Activated naive CD8-positive, alpha-beta T cell treated with anti-CD3 and anti-CD28 coated beads for 36 hours (primary cell): Measurements from ENCODE around the gene LEAP2. TPM values are rescaled to one million over a fixed set of nuclear protein-coding genes. Genes with fewer than 3 reads are reported as not detected.
"Not testable (repeated sequence)": the region's sequence is repeated elsewhere in the genome, so short reads cannot be mapped to it uniquely, and the experiment has no call there.

Experiments used
- DNase-seq: peaks from one replicate; pipeline ENCODE4 v3.0.0; 2021
- H3K27ac Mint-ChIP-seq: one replicate; pipeline ENCODE4 v1.8.0; 2022; ENCODE audit warnings: mild to moderate bottlenecking, moderate library complexity, mixed read lengths
- H3K27me3 Mint-ChIP-seq: one replicate; pipeline ENCODE4 v1.8.0; 2022; ENCODE audit warnings: mild to moderate bottlenecking, mixed read lengths
- H3K36me3 Mint-ChIP-seq: one replicate; pipeline ENCODE4 v1.8.0; 2021; ENCODE audit warnings: mild to moderate bottlenecking, mixed read lengths
- H3K4me1 Mint-ChIP-seq: one replicate; pipeline ENCODE4 v1.8.0; 2021; ENCODE audit warnings: mixed read lengths
- H3K4me3 Mint-ChIP-seq: one replicate; pipeline ENCODE4 v1.8.0; 2022; ENCODE audit warnings: mild to moderate bottlenecking, moderate library complexity, mixed read lengths
- H3K9me3 Mint-ChIP-seq: one replicate; pipeline ENCODE4 v1.8.0; 2022; ENCODE audit warnings: mixed read lengths
- total RNA-seq, 2 experiments: library from RNA; stranded (reverse); gene quantifications; one replicate each; pipeline ENCODE4 v1.2.3, GENCODE V29; 2021

Gene LEAP2
- total RNA-seq, 2 experiments from 2014 or later: 1.8 TPM

DNA sequence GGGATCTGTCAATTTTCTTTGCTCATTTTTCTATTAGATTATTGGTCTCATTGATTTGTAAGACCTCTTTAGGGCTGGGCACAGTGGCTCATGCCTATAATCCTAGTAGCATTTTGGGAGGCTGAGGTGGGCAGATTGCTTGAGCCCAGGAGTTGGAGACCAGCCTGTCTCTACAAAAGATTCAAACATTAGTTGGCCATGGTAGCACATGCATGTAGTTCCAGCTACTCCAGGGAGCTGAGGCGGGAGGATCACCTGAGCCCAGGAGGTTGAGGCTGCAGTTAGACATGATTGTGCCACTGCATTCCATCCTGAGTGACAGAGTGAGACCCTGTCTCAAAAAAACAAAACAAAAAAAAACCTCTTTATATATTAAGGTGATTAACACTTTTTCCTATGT lies 36.6 kb upstream of the LEAP2 start:
- H3K9me3 Mint-ChIP-seq: no peaks in the 10 kb centered on the region
- H3K36me3 Mint-ChIP-seq: no peaks in the 10 kb centered on the region
- no peak overlapping the region for H3K4me3 Mint-ChIP-seq
- no peak overlapping the region for H3K27ac Mint-ChIP-seq
- DNase-seq: no peak
- peaks cover 5% of the 10 kb centered on the region for H3K27me3 Mint-ChIP-seq
- no peaks in the 10 kb centered on the region for H3K4me1 Mint-ChIP-seq

DNA sequence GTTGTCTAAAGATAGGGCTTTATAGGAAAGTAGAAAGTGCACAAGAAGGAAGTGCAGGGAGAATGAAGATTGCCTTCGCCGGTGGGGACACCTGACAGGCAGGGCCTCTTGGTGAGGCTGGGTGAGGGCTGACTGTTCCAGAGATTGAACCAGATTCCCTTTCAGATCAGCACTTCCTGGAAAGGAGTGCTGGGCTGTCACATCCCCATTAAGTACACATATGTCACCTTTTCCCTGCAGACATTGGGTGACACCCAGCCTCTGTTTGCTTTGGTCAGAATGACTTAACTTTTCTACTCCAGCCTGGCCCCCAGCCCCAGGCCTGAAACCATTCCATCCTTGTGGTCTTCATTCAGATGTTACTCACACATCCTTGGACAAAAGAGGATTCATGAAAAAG lies 35.6 kb upstream of the LEAP2 start:
- Mint-ChIP-seq H3K27me3 (peaks cover under 1% of the 10 kb centered on the region), H3K36me3 (no peaks in the 10 kb centered on the region), H3K4me3 (no peak overlapping the region), H3K4me1 (no peaks in the 10 kb centered on the region), H3K27ac (no peak overlapping the region), H3K9me3 (no peaks in the 10 kb centered on the region)
- DNase-seq: no peak

DNA sequence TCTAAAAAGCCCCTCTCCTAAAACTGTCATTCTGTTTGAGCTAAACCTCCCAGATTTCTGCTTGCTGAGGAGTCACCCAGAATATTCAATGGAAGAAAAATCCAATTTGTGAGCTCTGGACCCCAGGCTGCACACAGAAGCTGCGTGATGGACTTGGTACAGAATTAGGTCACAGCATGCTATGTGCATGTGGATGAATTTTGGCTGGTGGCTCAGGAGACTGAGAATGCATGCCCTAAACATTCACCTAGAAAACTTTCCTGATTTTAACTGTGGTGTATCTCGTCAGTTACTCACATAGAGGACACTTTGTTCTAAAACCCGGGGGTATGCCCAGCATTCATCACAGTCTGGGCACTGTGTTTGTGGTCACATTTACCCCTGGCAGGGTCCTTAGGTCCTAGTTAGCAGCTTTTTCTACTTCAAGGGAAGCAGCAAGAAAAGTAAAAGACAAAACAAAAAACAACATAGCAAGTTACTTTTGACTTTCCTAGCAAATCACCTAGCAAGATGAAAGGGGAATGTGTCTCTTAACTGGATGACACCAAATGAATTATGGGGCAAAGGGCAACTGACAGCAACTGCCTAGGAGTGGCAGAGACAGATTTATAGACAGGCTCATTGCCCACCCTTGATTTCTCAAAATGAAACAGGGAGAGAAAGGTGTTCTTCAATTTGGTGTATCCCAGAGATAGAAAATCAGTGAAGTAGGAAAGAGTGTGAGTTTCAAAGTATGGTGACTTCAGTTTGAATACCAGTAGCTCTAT lies 34.8 kb upstream of the LEAP2 start:
- Mint-ChIP-seq H3K27ac (no peak overlapping the region), H3K4me3 (no peak overlapping the region), H3K36me3 (no peaks in the 10 kb centered on the region), H3K4me1 (no peaks in the 10 kb centered on the region), H3K27me3 (no peaks in the 10 kb centered on the region), H3K9me3 (no peaks in the 10 kb centered on the region)
- DNase-seq: no peak

DNA sequence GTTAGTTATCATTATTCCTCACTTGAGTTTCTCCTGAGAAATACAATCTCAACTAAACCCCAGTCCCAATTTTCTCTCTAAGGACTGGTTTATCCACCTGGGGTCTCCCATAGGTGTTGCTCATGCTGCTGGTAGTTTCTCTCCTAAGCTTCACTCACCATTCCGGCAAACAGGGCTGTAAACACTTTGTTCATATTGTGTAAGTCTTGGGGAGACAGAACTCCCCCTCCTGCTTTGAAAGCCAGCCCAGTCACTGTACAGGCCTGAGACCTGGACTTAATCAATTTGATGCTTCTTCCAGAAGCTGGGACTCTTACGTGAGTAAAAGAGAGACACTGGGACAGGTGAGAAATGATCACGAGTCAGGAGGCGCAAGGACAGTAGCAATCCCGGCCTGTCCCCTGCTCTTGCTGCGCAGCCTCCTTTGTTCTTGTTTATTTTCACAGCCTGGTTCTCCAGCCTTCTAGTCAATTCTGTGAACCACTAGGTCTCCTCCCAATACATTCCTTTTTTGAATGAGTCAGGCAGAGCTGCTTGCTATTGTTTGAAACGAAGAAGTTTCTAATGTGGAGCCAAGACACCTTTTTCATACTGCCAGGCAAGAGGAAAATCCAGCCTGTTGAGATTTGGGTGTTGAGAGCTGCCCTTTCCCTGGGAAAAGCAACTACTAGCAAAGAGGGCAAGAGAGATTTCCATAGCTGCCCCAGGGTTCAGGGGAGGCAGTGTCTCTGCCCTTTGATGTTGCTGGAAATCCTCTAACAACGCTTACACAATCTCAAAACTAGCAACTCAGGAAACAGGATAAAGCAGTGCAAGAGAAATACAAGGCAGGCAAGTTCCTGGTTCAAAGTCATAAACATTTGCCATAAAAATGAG lies 33.8 kb upstream of the LEAP2 start:
- Mint-ChIP-seq H3K27ac (no peak overlapping the region), H3K4me1 (no peaks in the 10 kb centered on the region), H3K9me3 (no peaks in the 10 kb centered on the region), H3K27me3 (no peaks in the 10 kb centered on the region), H3K4me3 (no peak overlapping the region), H3K36me3 (no peaks in the 10 kb centered on the region)
- DNase-seq: no peak

DNA sequence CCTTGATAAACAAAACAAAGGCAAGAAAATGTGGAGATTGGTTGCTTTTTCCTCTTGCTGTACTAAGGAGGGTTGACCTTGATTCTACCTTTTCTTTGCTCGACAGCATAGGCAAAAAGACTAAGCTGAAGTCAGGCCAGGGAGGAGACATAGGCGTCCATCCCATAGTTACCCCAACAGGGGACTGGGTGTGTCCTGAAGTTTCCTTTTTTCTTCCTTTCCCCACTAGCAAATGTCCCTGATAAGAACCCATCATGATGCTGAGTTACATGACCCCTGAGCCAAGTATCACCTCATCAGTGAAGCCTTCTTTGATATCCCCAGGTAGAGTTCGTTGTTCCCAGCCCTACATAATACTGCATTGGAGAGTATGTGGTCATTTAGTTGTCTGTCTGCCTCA lies 33.2 kb upstream of the LEAP2 start:
- Mint-ChIP-seq H3K4me1 (no peaks in the 10 kb centered on the region), H3K36me3 (no peaks in the 10 kb centered on the region), H3K9me3 (no peaks in the 10 kb centered on the region), H3K4me3 (no peak overlapping the region), H3K27me3 (no peaks in the 10 kb centered on the region), H3K27ac (no peak overlapping the region)
- DNase-seq: no peak

DNA sequence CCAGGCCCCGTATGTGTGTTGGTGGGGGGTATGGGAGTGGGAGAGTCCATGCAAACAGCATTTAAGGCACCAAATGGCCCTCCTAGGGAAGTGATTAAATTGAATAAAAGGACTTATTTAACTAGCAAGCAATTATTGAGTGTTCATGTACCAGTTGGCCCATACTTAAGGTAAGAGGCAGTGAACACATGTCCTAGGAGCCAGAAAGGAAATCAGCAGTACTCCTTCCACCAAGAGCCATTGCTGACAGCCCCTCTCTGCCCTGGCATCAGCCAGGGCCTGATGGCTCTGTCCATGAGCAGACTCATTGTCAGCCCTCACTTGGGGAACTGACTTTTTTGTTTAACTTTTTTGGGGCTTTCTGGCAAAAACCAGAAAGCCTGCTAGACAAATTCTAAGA lies 32.6 kb upstream of the LEAP2 start:
- Mint-ChIP-seq H3K36me3 (no peaks in the 10 kb centered on the region), H3K9me3 (no peaks in the 10 kb centered on the region), H3K4me1 (no peaks in the 10 kb centered on the region), H3K27ac (no peak overlapping the region), H3K4me3 (no peak overlapping the region), H3K27me3 (no peaks in the 10 kb centered on the region)
- DNase-seq: no peak

DNA sequence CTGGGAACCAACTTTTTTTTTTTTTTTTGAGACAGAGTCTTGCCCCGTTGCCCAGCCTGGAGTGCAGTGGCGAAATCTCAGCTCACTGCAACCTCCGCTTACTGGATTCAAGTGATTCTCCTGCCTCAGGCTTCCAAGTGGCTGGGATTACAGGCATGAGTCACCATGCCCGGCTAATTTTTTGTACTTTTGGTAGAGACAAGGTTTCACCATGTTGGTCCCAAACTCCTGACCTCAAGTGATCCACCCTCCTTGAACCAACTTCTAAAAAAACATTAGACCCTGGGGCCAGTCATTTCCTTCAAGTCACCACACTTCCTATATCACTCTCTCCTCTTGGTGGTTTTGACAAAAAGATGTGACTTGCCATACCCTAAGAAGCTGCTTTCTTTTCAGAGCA lies 32.2 kb upstream of the LEAP2 start:
- DNase-seq: no peak
- Mint-ChIP-seq H3K36me3 (no peaks in the 10 kb centered on the region), H3K27ac (no peak overlapping the region), H3K27me3 (no peaks in the 10 kb centered on the region), H3K4me3 (no peak overlapping the region), H3K9me3 (no peaks in the 10 kb centered on the region), H3K4me1 (no peaks in the 10 kb centered on the region)

DNA sequence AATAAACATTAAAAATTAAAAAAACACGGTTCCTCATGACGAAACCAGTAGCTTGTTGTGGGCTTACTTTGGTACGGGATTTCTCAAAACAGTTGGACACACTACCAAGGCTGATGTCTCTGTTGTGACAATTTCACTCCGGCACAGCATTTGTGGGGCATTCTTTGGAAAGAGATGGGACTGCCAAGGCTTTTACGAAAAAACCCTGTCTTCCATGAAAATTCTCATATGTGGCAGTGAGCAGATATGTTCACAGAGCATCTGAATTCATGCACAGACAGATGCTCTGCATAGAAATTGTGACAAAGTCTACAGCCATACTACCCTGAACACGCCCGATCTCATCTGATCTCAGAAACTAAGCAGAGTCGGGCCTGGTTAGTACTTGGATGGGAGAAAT lies 25.2 kb upstream of the LEAP2 start:
- Mint-ChIP-seq H3K9me3 (no peaks in the 10 kb centered on the region), H3K4me1 (no peaks in the 10 kb centered on the region), H3K36me3 (no peaks in the 10 kb centered on the region), H3K27ac (no peak overlapping the region), H3K27me3 (no peaks in the 10 kb centered on the region), H3K4me3 (no peak overlapping the region)
- no peak for DNase-seq

DNA sequence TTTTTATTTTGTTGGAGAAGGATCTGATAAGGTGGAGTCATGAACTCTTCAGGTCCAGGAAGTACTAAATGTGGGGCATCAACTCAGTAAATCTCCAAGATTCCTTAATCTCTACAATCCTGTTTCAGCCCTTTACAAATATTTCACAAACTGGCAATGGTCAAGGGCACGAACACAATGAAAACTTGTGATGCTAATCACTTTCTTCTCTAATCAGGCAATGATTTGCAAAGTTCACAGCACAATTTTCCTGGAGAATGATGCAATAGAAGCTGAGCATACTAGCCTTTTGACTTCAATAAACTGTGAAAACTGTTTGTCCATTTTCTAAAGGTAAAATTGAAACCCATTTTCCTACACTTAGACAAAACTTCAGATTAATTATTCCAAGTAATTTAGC lies 24.1 kb upstream of the LEAP2 start:
- no peaks in the 10 kb centered on the region for H3K27me3 Mint-ChIP-seq
- no peaks in the 10 kb centered on the region for H3K9me3 Mint-ChIP-seq
- no peak for DNase-seq
- no peaks in the 10 kb centered on the region for H3K36me3 Mint-ChIP-seq
- no peak overlapping the region for H3K4me3 Mint-ChIP-seq
- no peaks in the 10 kb centered on the region for H3K4me1 Mint-ChIP-seq
- no peak overlapping the region for H3K27ac Mint-ChIP-seq

DNA sequence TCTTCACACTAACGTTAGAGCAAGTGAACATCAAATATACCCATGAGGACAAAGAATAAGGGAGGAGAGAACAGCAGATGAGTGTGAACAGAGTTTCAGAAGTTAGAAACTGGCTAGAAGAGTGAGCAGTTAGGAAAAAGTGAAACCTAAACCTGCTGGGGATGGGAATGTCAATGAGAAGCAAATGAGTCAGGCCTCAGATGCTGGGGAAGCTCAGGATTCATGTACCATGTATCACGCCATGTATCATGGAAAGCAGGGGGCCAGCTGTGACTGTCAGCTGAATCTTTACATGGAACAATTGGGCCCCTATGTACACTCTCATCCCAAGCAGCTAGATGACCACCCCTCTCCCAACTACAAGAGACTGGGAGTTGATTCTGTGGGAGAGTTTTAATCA lies 23.4 kb upstream of the LEAP2 start:
- no peaks in the 10 kb centered on the region for H3K36me3 Mint-ChIP-seq
- no peaks in the 10 kb centered on the region for H3K9me3 Mint-ChIP-seq
- no peaks in the 10 kb centered on the region for H3K27me3 Mint-ChIP-seq
- H3K4me3 Mint-ChIP-seq: no peak overlapping the region
- no peaks in the 10 kb centered on the region for H3K4me1 Mint-ChIP-seq
- H3K27ac Mint-ChIP-seq: no peak overlapping the region
- DNase-seq: no peak

DNA sequence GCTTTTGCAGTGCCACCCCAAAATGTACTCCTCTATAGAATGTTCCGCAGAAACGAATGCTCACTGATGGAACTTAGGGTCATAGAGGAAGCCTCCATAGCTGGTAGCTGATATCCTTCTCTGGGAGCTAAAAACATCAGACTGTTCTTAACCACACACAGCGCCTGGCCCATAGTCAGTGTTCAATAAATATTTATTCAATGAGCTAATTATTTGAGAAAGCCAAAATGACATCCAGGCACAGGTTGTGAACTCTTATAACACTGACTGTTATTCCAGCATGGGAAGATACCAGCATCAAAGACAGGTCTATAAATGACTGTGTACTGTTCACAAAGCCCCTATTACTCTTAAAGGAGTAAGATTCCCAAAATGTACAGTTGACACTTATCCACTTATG lies 20.1 kb upstream of the LEAP2 start:
- Mint-ChIP-seq H3K9me3 (no peaks in the 10 kb centered on the region), H3K27ac (no peak overlapping the region), H3K4me3 (no peak overlapping the region), H3K4me1 (no peaks in the 10 kb centered on the region), H3K27me3 (peaks cover 4% of the 10 kb centered on the region), H3K36me3 (no peaks in the 10 kb centered on the region)
- no peak for DNase-seq

DNA sequence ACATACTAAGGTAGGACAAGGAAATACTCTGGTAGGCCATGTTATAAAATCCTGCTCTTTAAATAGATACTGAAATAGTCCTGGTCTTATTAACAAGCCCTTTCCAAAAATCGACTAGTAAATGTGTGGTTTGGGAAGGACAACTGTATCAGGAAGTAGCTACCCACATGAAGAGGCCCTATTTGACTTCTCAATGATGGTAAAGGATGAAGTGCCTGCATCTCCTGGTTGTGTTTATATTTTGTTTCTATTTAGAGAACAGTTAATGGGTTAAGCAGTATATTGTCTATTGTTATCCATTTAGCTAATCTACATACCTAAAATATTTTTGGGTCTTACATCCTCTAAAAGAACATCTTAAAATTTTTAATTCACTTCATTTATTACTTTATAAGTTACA lies 19.7 kb upstream of the LEAP2 start:
- H3K36me3 Mint-ChIP-seq: no peaks in the 10 kb centered on the region
- DNase-seq: no peak
- no peaks in the 10 kb centered on the region for H3K9me3 Mint-ChIP-seq
- H3K4me3 Mint-ChIP-seq: no peak overlapping the region
- H3K4me1 Mint-ChIP-seq: no peaks in the 10 kb centered on the region
- no peak overlapping the region for H3K27ac Mint-ChIP-seq
- H3K27me3 Mint-ChIP-seq: peaks cover 4% of the 10 kb centered on the region

DNA sequence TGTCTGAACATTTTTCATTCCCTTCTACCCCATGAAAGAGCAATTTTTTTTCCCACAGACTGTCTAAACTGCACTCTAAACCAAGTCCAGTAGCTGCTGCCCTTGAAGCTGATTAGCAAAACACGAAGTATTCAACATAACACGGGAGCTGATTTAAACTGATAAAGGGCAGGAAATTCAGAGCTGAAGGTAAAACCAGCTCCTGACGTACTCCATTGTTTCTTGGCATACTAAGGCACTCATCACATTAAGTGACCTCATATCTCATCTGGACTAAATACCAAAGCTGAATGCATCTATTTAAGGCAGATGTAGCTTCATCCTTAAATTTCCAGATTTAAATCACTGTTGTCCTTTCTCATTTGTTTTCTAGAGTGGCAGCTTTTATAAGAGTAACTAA lies 19.2 kb upstream of the LEAP2 start:
- H3K36me3 Mint-ChIP-seq: no peaks in the 10 kb centered on the region
- no peak for DNase-seq
- H3K27ac Mint-ChIP-seq: no peak overlapping the region
- no peaks in the 10 kb centered on the region for H3K4me1 Mint-ChIP-seq
- peaks cover 4% of the 10 kb centered on the region for H3K27me3 Mint-ChIP-seq
- H3K4me3 Mint-ChIP-seq: no peak overlapping the region
- H3K9me3 Mint-ChIP-seq: no peaks in the 10 kb centered on the region

DNA sequence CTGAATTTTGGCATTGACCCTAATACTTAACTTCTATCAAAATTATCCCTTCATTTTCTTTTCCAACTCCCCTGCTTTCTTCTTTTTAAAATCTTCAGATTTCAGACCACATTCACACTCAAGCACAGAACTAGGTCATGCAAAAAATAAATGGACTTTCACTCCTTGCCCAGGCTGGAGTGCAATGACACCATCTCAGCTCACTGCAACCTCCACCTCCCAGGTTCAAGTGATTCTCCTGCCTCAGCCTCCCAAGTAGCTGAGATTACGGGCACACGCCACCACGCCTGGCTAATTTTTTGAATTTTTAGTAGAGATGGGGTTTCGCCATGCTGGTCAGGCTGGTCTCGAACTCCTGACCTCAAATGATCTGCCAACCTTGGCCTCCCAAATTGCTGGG lies 18.5 kb upstream of the LEAP2 start:
- H3K27ac Mint-ChIP-seq, H3K4me3 Mint-ChIP-seq, DNase-seq, H3K4me1 Mint-ChIP-seq, H3K27me3 Mint-ChIP-seq, H3K9me3 Mint-ChIP-seq, H3K36me3 Mint-ChIP-seq: not testable (repeated sequence)

DNA sequence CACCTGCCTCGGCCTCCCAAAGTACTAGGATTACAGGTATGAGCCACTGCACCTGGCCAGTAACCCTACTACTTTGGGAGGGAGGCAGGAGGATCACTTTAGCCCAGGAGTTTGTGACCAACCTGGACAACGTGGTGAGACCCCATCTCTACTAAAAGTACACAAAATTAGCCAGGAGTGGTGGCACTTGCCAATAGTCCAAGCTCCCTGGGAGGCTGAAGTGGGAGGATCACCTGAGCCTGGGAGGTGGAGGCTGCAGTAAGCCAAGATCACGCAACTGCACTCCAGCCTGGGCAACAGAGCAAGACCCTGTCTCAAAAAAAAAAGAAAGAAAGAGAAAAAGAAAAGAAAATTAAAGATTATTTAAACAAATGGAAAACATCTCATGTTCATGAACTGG lies 17.5 kb upstream of the LEAP2 start:
- Mint-ChIP-seq H3K4me1 (no peaks in the 10 kb centered on the region), H3K36me3 (no peaks in the 10 kb centered on the region), H3K27me3 (peaks cover 4% of the 10 kb centered on the region), H3K4me3 (no peak overlapping the region), H3K9me3 (no peaks in the 10 kb centered on the region), H3K27ac (no peak overlapping the region)
- DNase-seq: no peak

DNA sequence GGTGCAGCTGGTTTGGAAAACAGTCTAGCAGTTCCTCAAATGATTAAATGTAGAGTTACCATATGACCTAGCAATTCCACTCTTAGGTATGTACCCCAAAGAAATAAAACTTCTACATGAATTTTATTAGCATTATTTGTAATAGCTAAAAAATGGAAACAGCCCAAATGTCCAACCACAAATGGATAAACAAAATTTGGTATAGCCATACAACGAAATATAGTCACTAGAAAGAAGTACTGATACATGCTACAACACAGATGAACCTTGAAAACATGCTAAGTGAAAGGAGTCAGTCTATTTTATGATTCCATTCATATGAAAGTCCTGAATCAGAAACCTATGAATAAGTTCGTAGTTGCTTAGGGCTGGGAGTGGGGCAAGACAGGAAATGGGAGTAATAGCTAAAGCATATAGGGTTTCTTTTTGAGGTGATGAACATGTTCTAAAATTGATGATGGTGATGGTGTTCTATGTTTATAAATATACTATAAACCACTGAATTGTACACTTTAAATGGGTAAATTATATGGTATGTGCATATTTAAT lies 13.5 kb upstream of the LEAP2 start:
- DNase-seq: no peak
- no peak overlapping the region for H3K27ac Mint-ChIP-seq
- H3K4me3 Mint-ChIP-seq: no peak overlapping the region
- H3K27me3 Mint-ChIP-seq: peaks cover 4% of the 10 kb centered on the region
- no peaks in the 10 kb centered on the region for H3K4me1 Mint-ChIP-seq
- no peaks in the 10 kb centered on the region for H3K9me3 Mint-ChIP-seq
- H3K36me3 Mint-ChIP-seq: no peaks in the 10 kb centered on the region
